ENCODE measurements around the gene GSK3B.
"Not testable (repeated sequence)": the region's sequence is repeated elsewhere in the genome, so short reads cannot be mapped to it uniquely, and the experiment has no call there.

GSK3B gene

GRCh38 chr3:120024103-120024502 lies 70.1 kb downstream of the GSK3B start:
- Histone ChIP-seq H3K27ac (ENCODE audit: low read depth, low read length) (no peak overlapping the region), H3K9me3 (ENCODE audit: control insufficient read depth in 5 of 5, low read length in 5 of 5) (no peaks in the 10 kb centered on the region), H3K36me3 (ENCODE audit: control insufficient read depth in 5 of 5, insufficient read depth in 5 of 5, low read length in 5 of 5) (no peaks in the 10 kb centered on the region), H3K4me1 (ENCODE audit: control insufficient read depth in 5 of 5, insufficient read depth in 5 of 5, low read length in 5 of 5) (peaks cover 0 to 16% (median 4%) of the 10 kb centered on the region in 5 donors), H3K9ac (ENCODE audit: low read length in 5 of 5) (no peak overlapping the region), H3K27me3 (ENCODE audit: control insufficient read depth in 5 of 5, insufficient read depth in 4 of 5, low read length in 5 of 5) (no peaks in the 10 kb centered on the region), H3K4me3 (ENCODE audit: low read depth in 1 of 5, low read length in 5 of 5) (no peak overlapping the region)

- H3K4me3 ChIP-seq (ENCODE audit: low read depth in 1 of 5, low read length in 5 of 5): no peak overlapping the region
- H3K4me1 ChIP-seq (ENCODE audit: control insufficient read depth in 5 of 5, insufficient read depth in 5 of 5, low read length in 5 of 5): peaks cover 0 to 21% (median 9%) of the 10 kb centered on the region in 5 donors
- H3K9me3 ChIP-seq (ENCODE audit: control insufficient read depth in 5 of 5, low read length in 5 of 5): no peaks in the 10 kb centered on the region
- no peaks in the 10 kb centered on the region for H3K36me3 ChIP-seq (ENCODE audit: control insufficient read depth in 5 of 5, insufficient read depth in 5 of 5, low read length in 5 of 5)
- no peak overlapping the region for H3K27ac ChIP-seq (ENCODE audit: low read depth, low read length)
- no peaks in the 10 kb centered on the region for H3K27me3 ChIP-seq (ENCODE audit: control insufficient read depth in 5 of 5, insufficient read depth in 4 of 5, low read length in 5 of 5)
- no peak overlapping the region for H3K9ac ChIP-seq (ENCODE audit: low read length in 5 of 5)
Observed at GRCh38 chr3:120022729-120023128, 71.5 kb downstream of the GSK3B start.

GRCh38 chr3:120021523-120021922 lies 72.7 kb downstream of the GSK3B start:
- Histone ChIP-seq H3K27ac (ENCODE audit: low read depth, low read length) (no peak overlapping the region), H3K36me3 (ENCODE audit: control insufficient read depth in 5 of 5, insufficient read depth in 5 of 5, low read length in 5 of 5) (no peaks in the 10 kb centered on the region), H3K4me1 (ENCODE audit: control insufficient read depth in 5 of 5, insufficient read depth in 5 of 5, low read length in 5 of 5) (peaks cover 0 to 21% (median 9%) of the 10 kb centered on the region in 5 donors), H3K9me3 (ENCODE audit: control insufficient read depth in 5 of 5, low read length in 5 of 5) (no peaks in the 10 kb centered on the region), H3K27me3 (ENCODE audit: control insufficient read depth in 5 of 5, insufficient read depth in 4 of 5, low read length in 5 of 5) (no peaks in the 10 kb centered on the region), H3K9ac (ENCODE audit: low read length in 5 of 5) (no peak overlapping the region), H3K4me3 (ENCODE audit: low read depth in 1 of 5, low read length in 5 of 5) (no peak overlapping the region)

GRCh38 chr3:120018299-120018698 lies 75.9 kb downstream of the GSK3B start:
- Histone ChIP-seq H3K36me3 (ENCODE audit: control insufficient read depth in 5 of 5, insufficient read depth in 5 of 5, low read length in 5 of 5) (no peaks in the 10 kb centered on the region), H3K4me1 (ENCODE audit: control insufficient read depth in 5 of 5, insufficient read depth in 5 of 5, low read length in 5 of 5) (peaks cover 0 to 27% (median 12%) of the 10 kb centered on the region in 5 donors), H3K4me3 (ENCODE audit: low read depth in 1 of 5, low read length in 5 of 5) (no peak overlapping the region), H3K27me3 (ENCODE audit: control insufficient read depth in 5 of 5, insufficient read depth in 4 of 5, low read length in 5 of 5) (no peaks in the 10 kb centered on the region), H3K9ac (ENCODE audit: low read length in 5 of 5) (no peak overlapping the region), H3K27ac (ENCODE audit: low read depth, low read length) (no peak overlapping the region), H3K9me3 (ENCODE audit: control insufficient read depth in 5 of 5, low read length in 5 of 5) (no peaks in the 10 kb centered on the region)

GRCh38 chr3:120017692-120018091 lies 76.6 kb downstream of the GSK3B start:
- H3K4me3 ChIP-seq (ENCODE audit: low read depth in 1 of 5, low read length in 5 of 5): no peak overlapping the region
- peaks cover 0 to 27% (median 12%) of the 10 kb centered on the region in 5 donors for H3K4me1 ChIP-seq (ENCODE audit: control insufficient read depth in 5 of 5, insufficient read depth in 5 of 5, low read length in 5 of 5)
- H3K27me3 ChIP-seq (ENCODE audit: control insufficient read depth in 5 of 5, insufficient read depth in 4 of 5, low read length in 5 of 5): no peaks in the 10 kb centered on the region
- H3K9ac ChIP-seq (ENCODE audit: low read length in 5 of 5): no peak overlapping the region
- no peaks in the 10 kb centered on the region for H3K9me3 ChIP-seq (ENCODE audit: control insufficient read depth in 5 of 5, low read length in 5 of 5)
- no peak overlapping the region for H3K27ac ChIP-seq (ENCODE audit: low read depth, low read length)
- H3K36me3 ChIP-seq (ENCODE audit: control insufficient read depth in 5 of 5, insufficient read depth in 5 of 5, low read length in 5 of 5): no peaks in the 10 kb centered on the region

- H3K36me3 ChIP-seq (ENCODE audit: control insufficient read depth in 5 of 5, insufficient read depth in 5 of 5, low read length in 5 of 5): no peaks in the 10 kb centered on the region
- no peaks in the 10 kb centered on the region for H3K9me3 ChIP-seq (ENCODE audit: control insufficient read depth in 5 of 5, low read length in 5 of 5)
- H3K27ac ChIP-seq (ENCODE audit: low read depth, low read length): no peak overlapping the region
- H3K27me3 ChIP-seq (ENCODE audit: control insufficient read depth in 5 of 5, insufficient read depth in 4 of 5, low read length in 5 of 5): no peaks in the 10 kb centered on the region
- H3K9ac ChIP-seq (ENCODE audit: low read length in 5 of 5): no peak overlapping the region
- peaks cover 0 to 26% (median 18%) of the 10 kb centered on the region in 5 donors for H3K4me1 ChIP-seq (ENCODE audit: control insufficient read depth in 5 of 5, insufficient read depth in 5 of 5, low read length in 5 of 5)
- H3K4me3 ChIP-seq (ENCODE audit: low read depth in 1 of 5, low read length in 5 of 5): no peak overlapping the region
Observed at GRCh38 chr3:120013481-120013880, 80.8 kb downstream of the GSK3B start.

- H3K36me3 ChIP-seq (ENCODE audit: control insufficient read depth in 5 of 5, insufficient read depth in 5 of 5, low read length in 5 of 5); H3K27me3 ChIP-seq (ENCODE audit: control insufficient read depth in 5 of 5, insufficient read depth in 4 of 5, low read length in 5 of 5); H3K4me3 ChIP-seq (ENCODE audit: low read depth in 1 of 5, low read length in 5 of 5); H3K4me1 ChIP-seq (ENCODE audit: control insufficient read depth in 5 of 5, insufficient read depth in 5 of 5, low read length in 5 of 5); H3K9me3 ChIP-seq (ENCODE audit: control insufficient read depth in 5 of 5, low read length in 5 of 5); H3K9ac ChIP-seq (ENCODE audit: low read length in 5 of 5); H3K27ac ChIP-seq (ENCODE audit: low read depth, low read length): not testable (repeated sequence)
Observed at GRCh38 chr3:120005741-120006140, 88.5 kb downstream of the GSK3B start.

- not testable (repeated sequence) for H3K9me3 ChIP-seq (ENCODE audit: control insufficient read depth in 5 of 5, low read length in 5 of 5); H3K4me1 ChIP-seq (ENCODE audit: control insufficient read depth in 5 of 5, insufficient read depth in 5 of 5, low read length in 5 of 5); H3K9ac ChIP-seq (ENCODE audit: low read length in 5 of 5); H3K27ac ChIP-seq (ENCODE audit: low read depth, low read length); H3K27me3 ChIP-seq (ENCODE audit: control insufficient read depth in 5 of 5, insufficient read depth in 4 of 5, low read length in 5 of 5); H3K4me3 ChIP-seq (ENCODE audit: low read depth in 1 of 5, low read length in 5 of 5)
- peaks cover 0 to 11% (median 5%) of the 10 kb centered on the region in 5 donors for H3K36me3 ChIP-seq (ENCODE audit: control insufficient read depth in 5 of 5, insufficient read depth in 5 of 5, low read length in 5 of 5)
Observed at GRCh38 chr3:120004008-120004498, 90.2 kb downstream of the GSK3B start.

GRCh38 chr3:119998166-119998565 lies 96.1 kb downstream of the GSK3B start:
- peaks cover 0 to 6% (median 2%) of the 10 kb centered on the region in 5 donors for H3K4me1 ChIP-seq (ENCODE audit: control insufficient read depth in 5 of 5, insufficient read depth in 5 of 5, low read length in 5 of 5)
- no peaks in the 10 kb centered on the region for H3K27me3 ChIP-seq (ENCODE audit: control insufficient read depth in 5 of 5, insufficient read depth in 4 of 5, low read length in 5 of 5)
- H3K9me3 ChIP-seq (ENCODE audit: control insufficient read depth in 5 of 5, low read length in 5 of 5): peaks cover 0 to 6% (median 3%) of the 10 kb centered on the region in 5 donors
- peaks cover 3 to 12% (median 7%) of the 10 kb centered on the region in 5 donors for H3K36me3 ChIP-seq (ENCODE audit: control insufficient read depth in 5 of 5, insufficient read depth in 5 of 5, low read length in 5 of 5)
- no peak overlapping the region for H3K4me3 ChIP-seq (ENCODE audit: low read depth in 1 of 5, low read length in 5 of 5)
- no peak overlapping the region for H3K27ac ChIP-seq (ENCODE audit: low read depth, low read length)
- H3K9ac ChIP-seq (ENCODE audit: low read length in 5 of 5): no peak overlapping the region

- Histone ChIP-seq H3K27ac (ENCODE audit: low read depth, low read length) (no peak overlapping the region), H3K36me3 (ENCODE audit: control insufficient read depth in 5 of 5, insufficient read depth in 5 of 5, low read length in 5 of 5) (no peaks in the 10 kb centered on the region), H3K4me3 (ENCODE audit: low read depth in 1 of 5, low read length in 5 of 5) (no peak overlapping the region), H3K9me3 (ENCODE audit: control insufficient read depth in 5 of 5, low read length in 5 of 5) (peaks cover 0 to 9% (median 0%) of the 10 kb centered on the region in 5 donors), H3K27me3 (ENCODE audit: control insufficient read depth in 5 of 5, insufficient read depth in 4 of 5, low read length in 5 of 5) (no peaks in the 10 kb centered on the region), H3K9ac (ENCODE audit: low read length in 5 of 5) (no peak overlapping the region), H3K4me1 (ENCODE audit: control insufficient read depth in 5 of 5, insufficient read depth in 5 of 5, low read length in 5 of 5) (peaks cover 0 to 10% (median 4%) of the 10 kb centered on the region in 5 donors)
Observed at GRCh38 chr3:119990888-119991287, 103.4 kb downstream of the GSK3B start.

Data from subcutaneous abdominal adipose tissue (tissue), 5 donors.